GM18502 (cell line): ENCODE data around the gene SLC22A31.

Experiments
- ATAC-seq: cut with Tn5 transposase; IDR thresholded peaks from one replicate; pipeline ENCODE4 v1.9.1; 2021; ENCODE audit warnings: mild to moderate bottlenecking; ENCODE audit not compliant: unreplicated experiment, poor library complexity

Gene SLC22A31

DNA sequence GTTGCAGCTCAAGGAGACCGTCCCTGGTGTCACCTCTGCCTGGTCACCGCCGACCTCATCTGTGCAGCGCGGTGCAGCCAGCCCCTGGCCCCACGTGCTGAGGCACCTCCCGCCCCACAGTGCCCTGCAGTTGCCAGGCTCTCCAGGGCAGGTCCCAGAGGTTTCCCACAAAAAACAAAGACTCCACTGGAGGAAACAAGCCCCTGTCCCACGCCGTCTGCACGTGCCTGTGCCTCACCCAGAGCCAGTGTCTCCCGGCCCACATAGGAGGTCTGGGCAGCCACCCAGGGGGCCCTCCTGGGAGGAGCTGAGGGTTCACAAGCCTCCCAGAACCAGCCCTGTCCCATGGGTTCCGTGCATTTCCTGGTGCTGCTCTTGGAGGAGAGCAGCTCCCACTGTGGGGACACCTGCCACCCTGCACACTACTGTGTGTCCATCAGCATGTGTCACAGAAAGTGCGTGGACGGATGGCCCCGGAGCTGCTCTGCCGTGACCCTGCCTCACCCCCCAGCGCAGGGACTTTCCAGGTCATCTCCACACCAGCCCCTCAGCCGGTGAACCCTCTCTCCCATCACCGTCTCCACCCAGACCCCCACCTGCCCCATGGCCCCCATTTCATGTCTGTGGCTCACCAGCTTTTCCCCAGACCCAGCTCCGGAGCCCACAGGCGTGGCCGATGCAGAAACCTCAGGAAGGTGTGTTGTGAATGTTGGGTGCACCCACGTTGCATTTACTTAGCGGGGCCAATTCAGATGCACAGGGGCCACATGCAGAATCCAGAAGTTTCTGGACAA, 45.8 kb downstream of the SLC22A31 start:
- no peak for ATAC-seq

DNA sequence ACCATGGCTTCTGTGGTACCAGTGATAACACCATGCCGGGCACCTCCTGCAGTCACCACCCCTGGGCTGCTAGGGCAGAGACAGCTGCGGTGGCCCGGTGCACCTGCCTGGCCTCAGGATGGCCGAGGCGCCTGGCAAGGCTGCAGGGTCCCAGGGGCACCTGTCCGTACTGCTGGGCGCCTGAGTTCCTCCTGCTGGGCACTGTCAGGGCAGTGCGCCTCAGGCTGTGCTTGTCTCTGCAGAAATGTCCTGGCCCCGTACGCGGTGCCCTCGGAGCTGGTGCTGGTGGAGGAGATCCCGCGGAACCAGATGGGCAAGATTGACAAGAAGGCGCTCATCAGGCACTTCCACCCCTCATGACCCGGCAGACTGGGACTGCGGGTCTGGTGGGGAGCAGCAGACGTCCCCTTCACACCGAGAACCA, 46.5 kb downstream of the SLC22A31 start:
- ATAC-seq: no peak

DNA sequence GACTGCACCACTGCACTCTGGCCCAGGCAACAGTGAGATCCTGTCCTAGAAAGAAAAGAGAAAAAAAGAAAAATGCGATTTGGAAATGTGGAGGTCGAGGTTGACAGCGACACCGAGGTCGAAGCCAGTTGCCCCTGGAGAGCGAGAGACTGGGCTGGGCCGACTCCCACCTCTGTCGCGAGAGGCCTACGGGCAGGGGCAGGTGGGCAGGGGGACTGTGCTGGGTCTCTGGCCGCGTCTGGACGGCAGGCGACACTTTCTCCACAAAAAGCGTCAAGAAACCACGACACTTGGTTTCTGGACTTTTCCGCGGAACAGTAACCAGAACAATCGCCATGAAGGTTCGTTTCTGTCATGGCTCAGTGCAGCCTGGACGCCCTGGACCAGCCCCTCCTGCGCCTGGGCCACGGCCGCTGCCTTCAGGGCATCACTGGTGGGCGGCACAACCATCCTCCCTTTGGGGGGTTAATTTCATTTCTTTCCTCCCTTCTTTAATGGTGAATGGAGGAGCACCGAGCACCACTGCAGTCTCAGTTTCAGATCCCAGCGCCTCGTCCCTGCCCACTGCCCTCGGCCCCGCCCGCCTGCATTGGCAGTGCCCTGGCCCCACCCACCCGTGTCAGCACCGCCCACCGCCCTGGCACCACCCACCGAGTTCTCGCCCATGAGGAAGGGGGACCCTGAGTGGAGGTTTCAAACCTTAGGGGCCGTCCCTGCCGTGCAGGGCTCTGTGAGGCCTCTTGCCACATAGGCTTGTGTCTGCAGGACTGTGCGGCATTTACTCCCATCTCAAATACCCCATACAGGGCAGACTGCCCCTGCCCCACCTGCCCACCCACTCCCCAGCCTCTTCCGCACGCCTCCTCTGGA, 47.3 kb downstream of the SLC22A31 start:
- ATAC-seq: no peak

DNA sequence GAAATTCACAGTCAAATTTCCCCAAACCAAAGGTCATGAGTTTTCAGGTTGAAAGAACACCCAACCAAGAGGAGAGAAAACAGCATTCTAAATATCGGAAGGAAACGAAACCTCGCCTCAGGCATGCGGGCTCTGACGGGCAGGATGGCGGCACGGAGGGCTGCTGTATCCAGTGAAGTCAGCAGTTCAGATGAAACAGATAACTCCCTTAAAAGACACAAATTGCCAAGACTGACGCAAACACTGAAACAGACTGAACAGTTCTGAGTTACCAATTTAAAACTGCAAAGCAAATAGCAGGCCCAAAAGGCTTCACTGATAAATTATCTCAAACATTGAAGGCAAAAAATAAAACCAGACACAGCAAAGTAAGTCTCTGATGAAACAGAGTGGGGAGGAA, 49.4 kb downstream of the SLC22A31 start:
- no peak for ATAC-seq

DNA sequence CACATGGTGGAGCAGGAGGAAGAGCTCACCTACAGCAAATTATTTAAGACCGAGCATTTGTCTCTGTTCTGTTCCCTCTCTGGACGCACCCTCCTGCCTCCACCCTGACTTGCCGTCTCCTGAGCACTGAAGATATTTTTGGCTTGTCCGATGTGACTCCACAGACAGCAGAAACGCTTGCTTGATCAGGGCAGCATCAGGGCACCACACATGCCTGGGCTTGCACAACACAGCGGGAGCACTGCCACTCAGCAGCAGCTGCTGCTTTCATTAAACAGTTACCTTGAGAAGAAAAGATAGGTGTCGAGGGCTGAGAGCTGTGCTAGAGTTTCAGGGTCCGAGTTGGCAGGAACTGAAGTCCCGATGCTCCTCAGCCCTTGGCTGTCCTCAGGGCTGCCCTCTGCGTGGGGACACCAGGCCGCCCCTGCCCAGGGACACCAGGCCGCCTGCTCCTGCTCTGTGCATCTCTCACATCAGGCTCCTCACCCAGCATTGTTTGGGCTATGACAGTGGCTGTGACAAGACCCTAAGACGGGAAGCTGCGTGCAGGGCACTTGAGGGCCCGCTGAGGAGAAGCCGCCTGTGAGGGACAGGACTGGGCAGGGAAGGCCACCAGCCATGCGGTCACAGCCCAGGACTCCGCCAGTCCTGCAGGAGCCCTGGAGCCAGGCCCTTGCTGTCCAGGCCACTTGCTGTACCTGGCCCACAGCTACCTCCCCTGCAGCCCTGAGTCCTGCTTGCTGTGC, 50.1 kb downstream of the SLC22A31 start:
- no peak for ATAC-seq

DNA sequence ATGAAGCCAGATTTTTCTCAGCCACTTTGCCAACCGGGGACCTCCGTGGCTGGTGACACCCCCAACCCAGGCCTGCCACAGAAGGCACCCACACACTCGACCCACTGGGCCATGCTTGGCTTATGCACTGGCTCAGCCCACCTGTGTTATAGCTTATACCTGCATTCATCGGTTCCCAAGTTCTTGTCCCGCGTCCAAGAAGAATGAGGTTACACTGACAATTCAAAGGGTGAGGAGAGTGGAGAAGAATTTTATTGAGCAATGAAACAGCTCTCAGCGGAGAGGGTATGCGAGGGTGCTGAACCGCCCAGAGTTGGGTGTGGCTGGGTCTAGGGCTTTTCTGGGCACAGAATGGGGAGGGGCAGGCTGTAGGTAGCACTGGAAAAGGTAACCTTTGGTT, 51.0 kb downstream of the SLC22A31 start:
- ATAC-seq: no peak

DNA sequence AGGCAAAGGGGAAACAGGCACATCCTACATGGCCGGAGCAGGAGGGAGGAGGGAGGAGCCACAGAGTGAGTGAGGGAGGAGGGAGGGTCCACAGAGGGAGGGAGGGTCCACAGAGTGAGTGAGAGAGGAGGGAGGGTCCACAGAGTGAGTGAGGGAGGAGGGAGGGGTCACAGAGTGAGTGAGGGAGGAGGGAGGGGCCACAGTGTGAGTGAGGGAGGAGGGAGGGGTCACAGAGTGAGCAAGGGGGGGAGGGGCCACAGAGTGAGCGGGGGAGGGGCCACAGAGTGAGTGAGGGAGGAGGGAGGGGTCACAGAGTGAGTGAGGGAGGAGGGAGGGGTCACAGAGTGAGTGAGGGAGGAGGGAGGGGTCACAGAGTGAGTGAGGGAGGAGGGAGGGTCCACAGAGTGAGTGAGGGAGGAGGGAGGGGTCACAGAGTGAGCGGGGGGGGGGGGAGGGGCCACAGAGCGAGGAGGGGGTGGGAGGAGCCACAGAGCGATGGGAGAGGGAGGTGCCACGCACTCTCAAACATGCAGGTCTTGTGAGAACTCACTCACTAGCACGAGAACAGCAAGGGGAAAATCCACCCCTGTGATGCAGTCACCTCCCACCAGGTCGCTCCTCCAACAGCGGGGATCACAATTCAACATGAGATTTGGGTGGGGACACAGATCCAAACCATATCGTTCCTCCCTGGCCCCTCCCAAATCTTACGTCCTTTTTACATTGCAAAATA, 53.1 kb downstream of the SLC22A31 start:
- ATAC-seq: no peak

DNA sequence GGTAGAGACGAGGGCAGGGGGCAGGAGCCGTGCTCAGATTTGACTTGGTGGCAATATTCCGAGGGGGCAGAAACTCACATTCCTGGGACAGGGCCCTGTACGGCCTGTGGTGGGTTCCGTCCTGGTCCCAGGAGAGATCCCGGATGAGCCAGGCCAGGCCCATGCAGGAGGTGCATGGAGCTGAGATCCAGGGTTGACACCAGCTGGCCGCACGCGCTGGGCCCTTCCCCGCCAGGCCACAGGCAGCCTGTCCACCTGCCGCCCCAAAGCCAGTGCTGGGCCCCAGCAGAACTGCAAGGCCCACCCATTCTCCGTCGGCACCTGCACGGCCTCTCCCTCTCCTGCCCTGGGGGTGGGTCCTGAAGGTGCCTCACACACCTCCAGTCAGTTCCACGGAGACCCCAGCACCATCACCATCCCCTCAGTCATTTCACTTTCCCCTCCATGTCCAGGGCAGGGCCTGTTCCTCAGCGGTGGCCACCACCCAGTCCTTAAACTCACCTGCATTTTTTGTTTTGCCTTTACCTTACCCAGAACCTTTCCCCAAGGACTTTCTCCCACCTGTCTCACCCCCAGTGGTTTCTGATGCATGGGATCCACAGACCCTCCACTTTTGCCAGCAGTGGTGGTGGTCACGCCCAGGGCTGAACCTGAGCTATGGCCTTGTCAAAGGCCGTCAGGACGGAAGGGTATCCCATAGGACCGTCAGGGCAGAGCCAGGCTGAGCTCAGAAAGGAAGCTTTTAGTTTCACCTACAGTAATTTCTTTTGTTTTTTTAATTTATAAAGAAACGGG, 53.9 kb downstream of the SLC22A31 start:
- no peak for ATAC-seq
